ENCODE data around the gene LYPD1. TPM values are rescaled to one million over a fixed set of nuclear protein-coding genes. Genes with fewer than 3 reads are reported as not detected.

The LYPD1 gene
- total RNA-seq, 2 donors from 2014 or later = 0.28 TPM; not detected in 1

- H3K27me3 ChIP-seq (replicated peaks; ENCODE audit: insufficient read depth) = no peaks in the 10 kb centered on the region
- no peak overlapping the region for H3K27ac ChIP-seq
- no peaks in the 10 kb centered on the region for H3K9me3 ChIP-seq
- DNase-seq (ENCODE audit: low spot score) = no peak
- ATAC-seq (ENCODE audit: insufficient number of reproducible peaks, low FRiP score, low read depth) = no peak
- TF ChIP-seq CTCF (IDR thresholded peaks at IDR 0.05) = no peak
- no peaks in the 10 kb centered on the region for H3K36me3 ChIP-seq
- no peaks in the 10 kb centered on the region for H3K4me1 ChIP-seq (ENCODE audit: control insufficient read depth in 1 of 2, low read depth in 2 of 2)
- H3K4me3 ChIP-seq = no peak overlapping the region
Measured at GRCh38 chr2:132641819-132642218, 28.2 kb downstream of the LYPD1 start.

- DNase-seq (ENCODE audit: low spot score) = no peak
- Histone ChIP-seq H3K9me3 (no peaks in the 10 kb centered on the region), H3K27ac (no peak overlapping the region), H3K36me3 (no peaks in the 10 kb centered on the region), H3K27me3 (replicated peaks; ENCODE audit: insufficient read depth) (no peaks in the 10 kb centered on the region), H3K4me3 (no peak overlapping the region), H3K4me1 (ENCODE audit: control insufficient read depth in 1 of 2, low read depth in 2 of 2) (no peaks in the 10 kb centered on the region)
- TF ChIP-seq CTCF (IDR thresholded peaks at IDR 0.05) = no peak
- no peak for ATAC-seq (ENCODE audit: insufficient number of reproducible peaks, low FRiP score, low read depth)
Measured at GRCh38 chr2:132640116-132640515, 29.9 kb downstream of the LYPD1 start.

GRCh38 chr2:132638313-132639040 is 31.5 kb downstream of the LYPD1 start:
- Histone ChIP-seq H3K9me3 (no peaks in the 10 kb centered on the region), H3K27me3 (replicated peaks; ENCODE audit: insufficient read depth) (no peaks in the 10 kb centered on the region), H3K4me1 (ENCODE audit: control insufficient read depth in 1 of 2, low read depth in 2 of 2) (no peaks in the 10 kb centered on the region), H3K36me3 (no peaks in the 10 kb centered on the region), H3K27ac (no peak overlapping the region), H3K4me3 (no peak overlapping the region)
- no peak for TF ChIP-seq CTCF (IDR thresholded peaks at IDR 0.05)
- DNase-seq (ENCODE audit: low spot score) (no peak), ATAC-seq (ENCODE audit: insufficient number of reproducible peaks, low FRiP score, low read depth) (no peak)

- no peaks in the 10 kb centered on the region for H3K9me3 ChIP-seq
- no peaks in the 10 kb centered on the region for H3K27me3 ChIP-seq (replicated peaks; ENCODE audit: insufficient read depth)
- H3K4me3 ChIP-seq = no peak overlapping the region
- DNase-seq (ENCODE audit: low spot score) (no peak), ATAC-seq (ENCODE audit: insufficient number of reproducible peaks, low FRiP score, low read depth) (no peak)
- TF ChIP-seq CTCF (IDR thresholded peaks at IDR 0.05) = no peak
- no peak overlapping the region for H3K27ac ChIP-seq
- H3K4me1 ChIP-seq (ENCODE audit: control insufficient read depth in 1 of 2, low read depth in 2 of 2) = no peaks in the 10 kb centered on the region
- no peaks in the 10 kb centered on the region for H3K36me3 ChIP-seq
Measured at GRCh38 chr2:132636346-132636745, 33.7 kb downstream of the LYPD1 start.

GRCh38 chr2:132633635-132634034 is 36.4 kb downstream of the LYPD1 start:
- no peak overlapping the region for H3K4me3 ChIP-seq
- H3K27me3 ChIP-seq (replicated peaks; ENCODE audit: insufficient read depth) = no peaks in the 10 kb centered on the region
- ATAC-seq (ENCODE audit: insufficient number of reproducible peaks, low FRiP score, low read depth) = no peak
- no peak for TF ChIP-seq CTCF (IDR thresholded peaks at IDR 0.05)
- no peaks in the 10 kb centered on the region for H3K9me3 ChIP-seq
- no peak for DNase-seq (ENCODE audit: low spot score)
- H3K4me1 ChIP-seq (ENCODE audit: control insufficient read depth in 1 of 2, low read depth in 2 of 2) = no peaks in the 10 kb centered on the region
- H3K36me3 ChIP-seq = no peaks in the 10 kb centered on the region
- no peak overlapping the region for H3K27ac ChIP-seq
